AG04450 (cell line): ENCODE data around the gene NHSL2. TPM values are rescaled to one million over a fixed set of nuclear protein-coding genes. Genes with fewer than 3 reads are reported as not detected.

Experiments used
- CTCF ChIA-PET: fragments of 300-600, 350-600 bp; formaldehyde crosslinking; extraction: SDS; loops from one replicate; lab custom pipeline; 2022; ENCODE audit warnings: antibody characterized with exemption, inconsistent platforms; lab: Charles Lee
- POLR2A ChIA-PET: fragments of 350-600 bp; formaldehyde crosslinking; extraction: SDS; loops from one replicate; lab custom pipeline; 2021; ENCODE audit warnings: antibody characterized with exemption, inconsistent platforms; lab: Yijun Ruan, JAX
- DNase-seq: peaks from one replicate; pipeline ENCODE4 v3.0.0-alpha.2; 2011; ENCODE audit warnings: low read depth, low spot score
- H3K27ac ChIP-seq: one replicate; pipeline ENCODE4 v1.5.1; 2012; ENCODE audit warnings: low read depth, low read length, control low read depth
- H3K27me3 ChIP-seq: one replicate; pipeline ENCODE4 v1.6.0; 2012; ENCODE audit warnings: low read length; ENCODE audit not compliant: control insufficient read depth, insufficient read depth
- H3K4me3 ChIP-seq: 2 replicates; pipeline ENCODE4 v1.5.1; 2011; ENCODE audit warnings: mild to moderate bottlenecking, low read depth, low read length, control low read depth
- H3K9me3 ChIP-seq: 2 replicates; pipeline ENCODE4 v1.5.1; 2012; ENCODE audit warnings: low read length; ENCODE audit not compliant: control insufficient read depth, insufficient read depth
- polyA plus RNA-seq: library from polyadenylated mRNA; depleted of rRNA; stranded (reverse); fragments of >200 nt; gene quantifications from 2 replicates; pipeline ENCODE4 v1.2.3, GENCODE V29; 2011
- TF ChIP-seq, protein P1 (sequence below): IDR thresholded peaks from 2 replicates; pipeline ENCODE4 v1.5.1; 2011; ENCODE audit warnings: low read depth, low read length, control low read depth, inconsistent platforms

NHSL2 gene
- polyA plus RNA-seq, 1 experiment, result 3.0 TPM

DNA sequence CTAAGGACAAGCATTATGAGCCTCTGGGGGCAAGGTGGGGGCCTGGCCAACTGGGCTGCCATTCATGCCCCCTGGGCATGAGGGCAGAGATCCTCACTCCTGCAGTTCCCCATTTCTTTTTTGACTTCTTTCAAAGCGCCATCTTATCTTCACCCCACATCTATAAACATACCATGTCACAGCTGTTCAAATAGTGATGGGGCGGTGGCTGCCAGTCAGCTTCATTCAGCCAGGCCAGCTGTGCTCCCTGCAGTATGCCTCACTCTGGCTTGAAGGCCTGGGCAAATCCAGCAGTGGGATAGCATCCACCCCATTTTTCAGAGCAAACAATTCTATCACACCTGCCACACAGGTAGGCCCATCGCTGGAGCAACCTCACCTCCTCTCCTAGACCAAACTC, 85.5 kb downstream of the NHSL2 start:
- Histone ChIP-seq H3K27ac (no peak overlapping the region), H3K9me3 (no peaks in the 10 kb centered on the region), H3K27me3 (no peaks in the 10 kb centered on the region), H3K4me3 (no peak overlapping the region)
- ChIA-PET CTCF (interaction anchor here (1.5 kb wide), 1 partner anchor 22 kb away, joined by 3 read pairs; no protein-coding TSS in a partner anchor), POLR2A (no interaction called here)
- DNase-seq, result no peak
- TF ChIP-seq, protein P1, sequence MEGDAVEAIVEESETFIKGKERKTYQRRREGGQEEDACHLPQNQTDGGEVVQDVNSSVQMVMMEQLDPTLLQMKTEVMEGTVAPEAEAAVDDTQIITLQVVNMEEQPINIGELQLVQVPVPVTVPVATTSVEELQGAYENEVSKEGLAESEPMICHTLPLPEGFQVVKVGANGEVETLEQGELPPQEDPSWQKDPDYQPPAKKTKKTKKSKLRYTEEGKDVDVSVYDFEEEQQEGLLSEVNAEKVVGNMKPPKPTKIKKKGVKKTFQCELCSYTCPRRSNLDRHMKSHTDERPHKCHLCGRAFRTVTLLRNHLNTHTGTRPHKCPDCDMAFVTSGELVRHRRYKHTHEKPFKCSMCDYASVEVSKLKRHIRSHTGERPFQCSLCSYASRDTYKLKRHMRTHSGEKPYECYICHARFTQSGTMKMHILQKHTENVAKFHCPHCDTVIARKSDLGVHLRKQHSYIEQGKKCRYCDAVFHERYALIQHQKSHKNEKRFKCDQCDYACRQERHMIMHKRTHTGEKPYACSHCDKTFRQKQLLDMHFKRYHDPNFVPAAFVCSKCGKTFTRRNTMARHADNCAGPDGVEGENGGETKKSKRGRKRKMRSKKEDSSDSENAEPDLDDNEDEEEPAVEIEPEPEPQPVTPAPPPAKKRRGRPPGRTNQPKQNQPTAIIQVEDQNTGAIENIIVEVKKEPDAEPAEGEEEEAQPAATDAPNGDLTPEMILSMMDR, result no peak

DNA sequence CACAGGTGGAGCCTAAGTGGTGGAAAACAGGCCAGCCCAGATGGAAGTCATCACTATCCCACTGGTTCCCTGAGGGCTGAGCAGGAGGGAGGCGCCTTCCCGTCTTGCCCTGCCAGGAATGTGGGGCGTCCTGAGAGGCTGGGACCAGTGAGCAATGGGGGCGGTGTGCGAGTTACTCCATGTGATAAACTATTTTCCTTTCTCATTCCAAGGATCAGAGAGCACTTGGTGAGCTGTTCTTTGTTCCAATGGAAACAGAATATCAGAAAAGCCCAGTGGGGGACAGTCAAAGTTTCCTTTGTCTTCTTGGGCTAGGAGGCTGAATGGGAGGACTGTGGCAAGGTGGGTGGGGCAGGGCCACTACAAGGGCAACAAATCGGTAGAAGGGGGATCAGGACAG, 86.2 kb downstream of the NHSL2 start:
- Histone ChIP-seq H3K27ac (no peak overlapping the region), H3K4me3 (no peak overlapping the region), H3K9me3 (no peaks in the 10 kb centered on the region), H3K27me3 (no peaks in the 10 kb centered on the region)
- CTCF ChIA-PET, result interaction anchor here (1.1 to 3.3 kb wide), 3 partner anchors 11 to 21 kb away, joined by 3 to 27 read pairs (median 3); no protein-coding TSS in a partner anchor
- TF ChIP-seq, protein P1, result no peak
- DNase-seq, result no peak
- POLR2A ChIA-PET, result no interaction called here

DNA sequence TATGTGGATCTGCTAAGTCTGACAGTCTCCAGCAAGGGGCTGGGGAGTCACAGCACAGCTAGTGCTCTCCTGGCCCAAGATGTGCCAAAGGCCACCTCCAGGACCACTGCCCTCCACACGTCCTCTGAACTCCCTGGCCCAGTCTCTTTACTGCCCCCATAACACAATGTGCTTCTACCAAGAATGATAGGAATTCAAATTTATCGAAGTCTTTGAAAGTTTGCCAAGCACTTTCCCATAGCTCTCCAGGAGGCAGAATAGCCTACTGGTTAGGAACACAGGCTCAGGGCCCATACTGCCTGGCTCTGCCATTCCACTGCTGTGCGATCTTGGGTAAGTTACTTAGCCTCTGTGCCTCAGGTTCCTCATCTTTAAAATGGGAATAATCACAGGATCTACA, 86.7 kb downstream of the NHSL2 start:
- ChIA-PET POLR2A (no interaction called here), CTCF (interaction anchor here (1.1 to 3.4 kb wide), 5 partner anchors 12 to 130 kb away, joined by 3 to 29 read pairs (median 16); no protein-coding TSS in a partner anchor)
- DNase-seq, result no peak
- Histone ChIP-seq H3K9me3 (no peaks in the 10 kb centered on the region), H3K27ac (no peak overlapping the region), H3K4me3 (no peak overlapping the region), H3K27me3 (no peaks in the 10 kb centered on the region)
- TF ChIP-seq, protein P1, result no peak

DNA sequence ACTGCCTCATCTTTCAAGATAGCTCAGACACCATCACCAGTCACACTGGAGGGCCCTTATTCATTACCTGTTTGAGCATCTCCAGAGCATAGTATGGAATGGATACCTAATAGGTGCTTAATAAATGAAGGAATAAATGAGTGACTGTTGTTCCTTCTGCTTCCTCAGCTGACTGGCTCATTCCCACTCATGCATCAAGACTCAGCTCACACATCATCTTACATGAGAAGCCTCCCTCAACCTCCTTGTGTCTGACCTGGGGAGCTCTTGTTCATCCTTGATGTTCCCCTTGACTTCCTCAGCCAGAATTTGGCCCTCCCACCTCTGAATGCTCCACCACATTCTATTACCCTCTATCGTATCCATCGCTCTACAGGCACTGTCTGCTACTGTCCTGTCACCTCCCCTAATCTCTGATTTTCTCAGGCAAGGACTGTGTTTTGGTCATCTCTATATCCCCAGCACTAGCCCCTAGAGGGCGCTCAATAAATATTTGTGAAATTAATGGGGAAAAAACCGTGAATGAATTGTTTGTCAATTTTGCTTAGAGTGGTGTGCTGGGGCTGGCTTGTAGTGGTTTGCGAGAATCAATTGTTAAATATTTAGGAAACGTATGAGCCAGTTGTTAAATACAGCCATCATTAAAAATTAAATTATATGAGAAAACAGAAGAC, 88.3 kb downstream of the NHSL2 start:
- H3K4me3 ChIP-seq, result no peak overlapping the region
- CTCF ChIA-PET, result interaction anchor here (0.7 to 3.4 kb wide), 16 partner anchors 9 to 182 kb away, joined by 3 to 29 read pairs (median 4); partner anchors contain the start of gene NHSL2
- DNase-seq, result no peak
- no peaks in the 10 kb centered on the region for H3K9me3 ChIP-seq
- POLR2A ChIA-PET, result no interaction called here
- TF ChIP-seq, protein P1, result peak; percentile 63
- no peak overlapping the region for H3K27ac ChIP-seq
- no peaks in the 10 kb centered on the region for H3K27me3 ChIP-seq

DNA sequence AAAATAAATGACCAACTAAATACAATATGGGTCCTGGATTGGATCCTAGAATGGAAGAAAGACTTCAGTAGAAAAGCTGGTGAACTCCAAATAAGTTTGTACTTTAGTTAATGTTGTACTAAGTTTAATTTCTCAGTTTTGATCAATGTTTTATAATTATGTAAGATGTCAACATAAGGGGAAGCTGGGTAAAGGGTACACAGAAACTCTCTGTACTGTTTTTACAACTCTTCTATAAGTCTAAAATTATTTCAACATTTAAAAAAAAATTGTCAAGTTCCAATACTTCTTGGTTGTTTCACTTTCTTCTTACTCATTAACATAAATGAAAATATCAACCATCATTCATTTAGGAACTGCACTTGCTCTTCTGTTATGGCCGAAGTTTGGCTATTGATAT, 88.9 kb downstream of the NHSL2 start:
- TF ChIP-seq, protein P1, result no peak
- Histone ChIP-seq H3K27me3 (no peaks in the 10 kb centered on the region), H3K4me3 (no peak overlapping the region), H3K9me3 (no peaks in the 10 kb centered on the region), H3K27ac (no peak overlapping the region)
- ChIA-PET CTCF (interaction anchor here (0.7 to 3.4 kb wide), 8 partner anchors 9 to 182 kb away, joined by 3 to 29 read pairs (median 6); no protein-coding TSS in a partner anchor), POLR2A (no interaction called here)
- DNase-seq, result no peak
